Lung (tissue), 12 donors: ENCODE data around the gene SDR39U1. TPM values are rescaled to one million over a fixed set of nuclear protein-coding genes. Genes with fewer than 3 reads are reported as not detected.

ENCODE experiments used
- ATAC-seq: fragments of 200-7000 bp; cut with Tn5 transposase; one replicate; pipeline ENCODE4 v1.9.1; 2020; ENCODE audit warnings: moderate number of reproducible peaks; ENCODE audit not compliant: insufficient read depth, low FRiP score
- DNase-seq, 3 donors: peaks; one replicate each; pipeline ENCODE4 v3.0.0-alpha.2; 2013 to 2017
- H3K27ac ChIP-seq, 2 donors: one replicate each; pipeline ENCODE4 v1.5.1; 2013; ENCODE audit warnings: mild to moderate bottlenecking in 2 of 2, moderate library complexity in 2 of 2, control low read depth in 1 of 2, inconsistent platforms in 1 of 2, low read depth in 1 of 2, low read length in 1 of 2
- H3K27me3 ChIP-seq, 3 donors: one replicate each; pipeline ENCODE4 v1.5.1; 2013; ENCODE audit warnings: low read length in 2 of 3; ENCODE audit not compliant: control insufficient read depth in 3 of 3, insufficient read depth in 3 of 3
- H3K36me3 ChIP-seq, 4 donors: one replicate each; pipeline ENCODE4 v1.5.1; 2013; ENCODE audit warnings: low read length in 4 of 4, mild to moderate bottlenecking in 1 of 4, moderate library complexity in 1 of 4; ENCODE audit not compliant: control insufficient read depth in 4 of 4, insufficient read depth in 4 of 4
- H3K4me1 ChIP-seq, 5 donors: one replicate each; pipeline ENCODE4 v1.5.1; 2013; ENCODE audit warnings: low read length in 5 of 5, mild to moderate bottlenecking in 2 of 5, moderate library complexity in 1 of 5; ENCODE audit not compliant: control insufficient read depth in 5 of 5, insufficient read depth in 5 of 5
- H3K4me3 ChIP-seq: one replicate; pipeline ENCODE4 v1.5.1; 2013; ENCODE audit warnings: mild to moderate bottlenecking, control low read depth, moderate library complexity
- H3K9ac ChIP-seq, 2 donors: one replicate each; pipeline ENCODE4 v1.5.1; 2013; ENCODE audit warnings: low read length in 2 of 2, control low read depth in 1 of 2; ENCODE audit not compliant: insufficient read depth in 1 of 2
- H3K9me3 ChIP-seq, 4 donors: one replicate each; pipeline ENCODE4 v1.5.1; 2013; ENCODE audit warnings: low read length in 3 of 4, mild to moderate bottlenecking in 1 of 4, moderate library complexity in 1 of 4; ENCODE audit not compliant: control insufficient read depth in 4 of 4, insufficient read depth in 3 of 4
- WGBS, 2 donors: extraction: QIAGEN DNeasy Blood & Tissue Kit; methylation state at CpG; one replicate each; pipeline ENCODE4 v1.1.7; 2013; 5-methylcytosine and 5-hydroxymethylcytosine counted together
- polyA plus RNA-seq, 2 donors: library from polyadenylated mRNA; stranded (reverse); fragments of 200-250 nt; gene quantifications; one replicate each; pipeline ENCODE4 v1.2.1, GENCODE V29; 2013
- total RNA-seq, 2 donors: library from RNA; depleted of rRNA in 1 of 2; stranded (reverse); fragments of >200 nt in 1 of 2; gene quantifications; one replicate each; pipeline ENCODE4 v1.2.1, GENCODE V29; 2014 to 2021
- TF ChIP-seq, protein P1 (sequence below): IDR thresholded peaks from 2 replicates; pipeline ENCODE4 v1.5.1; 2012; ENCODE audit warnings: mild to moderate bottlenecking; ENCODE audit errors: control extremely low read depth, extremely low read depth
- donor health status: control.
- donor health status: control.
- donor health status: Bipolar disorder and iron deficiency.
- donor health status: healthy.
- donor health status: DM: yes; HTN: yes; CAD: no.

The SDR39U1 gene
- total and polyA plus RNA-seq, 4 donors: 19.5 to 63.9 (median 52.8) TPM

DNA sequence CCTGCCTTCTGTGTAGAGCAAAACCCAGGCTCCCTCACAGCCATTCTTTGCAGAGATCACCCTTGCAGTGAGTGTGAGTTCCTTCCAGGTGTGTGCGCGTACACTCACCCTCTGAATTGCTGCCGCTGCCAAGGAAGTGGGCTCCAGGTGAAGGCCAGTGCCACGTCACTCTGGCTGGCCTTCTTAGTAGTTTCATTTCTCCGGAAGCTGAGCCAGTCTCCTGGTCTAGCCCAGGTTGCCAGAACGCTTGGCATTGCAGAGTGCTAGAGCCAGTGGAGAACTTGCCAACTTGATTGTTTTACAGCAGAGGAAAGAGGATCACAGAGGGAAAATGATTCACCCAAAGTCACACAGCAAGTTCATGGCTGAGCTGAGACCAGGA lies 24.1 kb downstream of the SDR39U1 start:
- peak in 1 of 3 donors; percentile 20 for DNase-seq
- TF ChIP-seq, protein P1, sequence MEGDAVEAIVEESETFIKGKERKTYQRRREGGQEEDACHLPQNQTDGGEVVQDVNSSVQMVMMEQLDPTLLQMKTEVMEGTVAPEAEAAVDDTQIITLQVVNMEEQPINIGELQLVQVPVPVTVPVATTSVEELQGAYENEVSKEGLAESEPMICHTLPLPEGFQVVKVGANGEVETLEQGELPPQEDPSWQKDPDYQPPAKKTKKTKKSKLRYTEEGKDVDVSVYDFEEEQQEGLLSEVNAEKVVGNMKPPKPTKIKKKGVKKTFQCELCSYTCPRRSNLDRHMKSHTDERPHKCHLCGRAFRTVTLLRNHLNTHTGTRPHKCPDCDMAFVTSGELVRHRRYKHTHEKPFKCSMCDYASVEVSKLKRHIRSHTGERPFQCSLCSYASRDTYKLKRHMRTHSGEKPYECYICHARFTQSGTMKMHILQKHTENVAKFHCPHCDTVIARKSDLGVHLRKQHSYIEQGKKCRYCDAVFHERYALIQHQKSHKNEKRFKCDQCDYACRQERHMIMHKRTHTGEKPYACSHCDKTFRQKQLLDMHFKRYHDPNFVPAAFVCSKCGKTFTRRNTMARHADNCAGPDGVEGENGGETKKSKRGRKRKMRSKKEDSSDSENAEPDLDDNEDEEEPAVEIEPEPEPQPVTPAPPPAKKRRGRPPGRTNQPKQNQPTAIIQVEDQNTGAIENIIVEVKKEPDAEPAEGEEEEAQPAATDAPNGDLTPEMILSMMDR: no peak
- Histone ChIP-seq H3K27ac (no peak overlapping the region), H3K27me3 (no peaks in the 10 kb centered on the region), H3K9me3 (no peaks in the 10 kb centered on the region), H3K4me3 (no peak overlapping the region), H3K36me3 (peaks cover 0 to 21% (median 10%) of the 10 kb centered on the region in 4 donors), H3K9ac (no peak overlapping the region), H3K4me1 (peaks cover 0 to 7% (median 3%) of the 10 kb centered on the region in 5 donors)
- ATAC-seq: peak; percentile 29
- WGBS, 2 donors: 39 to 61% methylated on average over 6 of the region's 6 CpGs

DNA sequence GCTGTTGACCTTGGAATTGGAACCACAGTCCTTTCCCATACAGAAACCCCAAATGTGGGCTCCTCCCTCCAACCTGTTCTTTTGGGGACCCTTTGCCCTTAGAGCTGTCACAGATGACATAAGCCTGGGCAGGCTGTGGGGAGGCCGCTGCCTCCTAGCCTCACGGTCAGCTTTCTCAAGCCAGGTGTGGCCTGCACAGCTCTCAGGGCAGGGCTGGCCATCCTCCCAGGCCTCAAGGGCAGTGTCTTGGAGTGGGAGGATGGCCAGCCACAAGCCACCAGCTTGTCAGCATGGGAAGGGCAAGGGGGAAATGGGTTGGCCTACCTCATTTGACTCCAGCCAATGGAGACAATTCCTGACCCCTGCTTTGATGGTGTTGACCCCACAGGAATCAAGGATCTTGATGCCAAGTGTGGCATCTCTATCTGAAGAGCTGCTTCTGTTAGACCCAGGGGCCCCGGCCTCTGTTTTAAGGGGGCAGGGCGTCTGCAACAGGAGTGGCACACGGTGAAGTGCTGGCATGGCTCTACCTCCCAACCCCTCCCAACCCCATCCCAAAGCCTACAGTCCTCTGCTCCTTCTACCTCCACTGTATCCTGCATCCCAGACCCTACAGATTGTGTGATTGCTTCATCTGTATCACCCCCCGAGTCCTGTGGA lies 24.6 kb downstream of the SDR39U1 start:
- no peaks in the 10 kb centered on the region for H3K27me3 ChIP-seq
- peak in 1 of 3 donors; percentile 15 for DNase-seq
- H3K9me3 ChIP-seq: no peaks in the 10 kb centered on the region
- H3K36me3 ChIP-seq: peaks cover 0 to 25% (median 13%) of the 10 kb centered on the region in 4 donors
- H3K4me3 ChIP-seq: no peak overlapping the region
- no peak overlapping the region for H3K9ac ChIP-seq
- WGBS, 2 donors: 75 to 82% methylated on average over 6 of the region's 6 CpGs
- ATAC-seq: no peak
- H3K27ac ChIP-seq: no peak overlapping the region
- TF ChIP-seq, protein P1: no peak
- peaks cover 0 to 7% (median 3%) of the 10 kb centered on the region in 5 donors for H3K4me1 ChIP-seq

DNA sequence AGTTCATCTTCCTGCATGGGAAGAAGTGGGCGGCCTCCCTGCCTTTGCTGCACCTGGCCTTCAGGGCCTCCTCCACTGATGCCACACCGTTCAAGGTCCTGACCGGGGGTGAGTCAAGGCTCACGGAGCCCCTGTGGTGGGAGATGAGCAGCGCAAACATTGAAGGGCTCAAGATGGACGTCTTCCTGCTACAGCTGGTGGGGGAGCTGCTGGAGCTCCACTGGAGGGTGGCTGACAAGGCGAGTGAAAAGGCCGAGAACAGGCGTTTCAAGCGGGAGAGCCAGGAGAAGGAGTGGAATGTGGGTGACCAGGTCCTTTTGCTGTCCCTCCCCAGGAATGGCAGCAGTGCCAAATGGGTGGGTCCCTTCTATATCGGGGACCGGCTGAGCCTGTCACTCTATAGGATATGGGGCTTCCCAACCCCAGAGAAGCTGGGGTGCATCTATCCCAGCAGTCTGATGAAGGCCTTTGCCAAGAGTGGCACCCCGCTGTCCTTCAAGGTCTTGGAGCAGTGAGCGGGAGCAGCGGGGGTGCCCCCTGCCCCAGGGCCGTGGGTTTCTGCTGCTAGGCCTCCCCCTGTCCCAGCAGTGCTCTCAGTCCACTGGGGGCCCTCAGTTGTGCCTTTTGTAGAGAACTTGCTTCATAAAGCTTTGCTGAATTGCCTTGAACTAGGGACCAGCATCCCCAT lies 25.5 kb downstream of the SDR39U1 start:
- Histone ChIP-seq H3K27ac (no peak overlapping the region), H3K9me3 (no peaks in the 10 kb centered on the region), H3K27me3 (no peaks in the 10 kb centered on the region), H3K4me3 (no peak overlapping the region), H3K36me3 (peaks cover 0 to 32% (median 17%) of the 10 kb centered on the region in 4 donors), H3K9ac (no peak overlapping the region), H3K4me1 (peaks cover 0 to 7% (median 3%) of the 10 kb centered on the region in 5 donors)
- DNase-seq (peak in 1 of 3 donors; percentile 26), ATAC-seq (no peak)
- WGBS, 2 donors: 79 to 80% methylated on average over 16 of the region's 16 CpGs
- TF ChIP-seq, protein P1: no peak
